Breast epithelium (tissue), 3 donors: ENCODE results near the gene CDC42EP1.

Experiments used
- POLR2A ChIP-seq: fragments of 450-650 bp; IDR thresholded peaks from one replicate; pipeline ENCODE4 v1.6.1; 2016; ENCODE audit warnings: antibody characterized with exemption, mild to moderate bottlenecking, moderate library complexity
- POLR2AphosphoS5 ChIP-seq, 3 donors: sonication (generic); formaldehyde crosslinking; IDR thresholded peaks; one replicate each; pipeline ENCODE4 v1.6.1; 2017; ENCODE audit warnings: antibody characterized with exemption in 3 of 3
- TF ChIP-seq, protein P1 (sequence below), 3 donors: fragments of 450-650 bp; IDR thresholded peaks; one replicate each; pipeline ENCODE4 v1.5.1; 2016 to 2017; ENCODE audit warnings: antibody characterized with exemption in 3 of 3, mild to moderate bottlenecking in 3 of 3, moderate library complexity in 3 of 3

DNA sequence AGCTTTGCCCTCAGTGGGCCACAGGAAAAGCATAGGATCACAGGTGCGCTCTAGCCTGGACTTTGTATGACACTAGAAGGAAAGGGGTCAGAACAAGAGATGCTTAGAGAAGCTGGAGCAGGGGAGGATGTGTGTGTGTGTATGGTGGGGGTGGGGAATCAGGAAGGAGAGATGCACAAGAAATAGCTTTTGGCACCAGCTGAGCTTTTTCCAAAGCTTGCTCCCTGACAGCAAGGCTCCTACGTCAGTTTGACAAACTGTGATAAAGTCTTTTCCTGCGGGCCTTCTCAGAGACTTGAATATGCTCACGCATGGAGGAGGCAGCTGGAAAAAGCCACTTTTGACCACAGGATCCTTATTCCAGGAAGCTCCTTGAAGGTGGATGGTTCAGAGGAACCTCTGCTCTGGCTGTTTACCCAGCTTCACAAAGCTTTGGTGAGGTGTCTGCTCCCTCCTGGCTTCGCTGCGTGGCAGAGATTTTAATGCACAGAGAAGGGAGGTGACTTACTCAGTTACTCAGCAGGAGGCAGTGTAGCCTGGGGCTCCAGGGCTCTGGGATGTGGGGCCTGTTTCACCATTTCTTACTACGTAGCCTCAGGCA is 3.9 kb downstream of the CDC42EP1 start:
- TF ChIP-seq POLR2A, result no peak
- TF ChIP-seq POLR2AphosphoS5 (IDR thresholded peaks at IDR 0.05), result no peak
- TF ChIP-seq, protein P1, sequence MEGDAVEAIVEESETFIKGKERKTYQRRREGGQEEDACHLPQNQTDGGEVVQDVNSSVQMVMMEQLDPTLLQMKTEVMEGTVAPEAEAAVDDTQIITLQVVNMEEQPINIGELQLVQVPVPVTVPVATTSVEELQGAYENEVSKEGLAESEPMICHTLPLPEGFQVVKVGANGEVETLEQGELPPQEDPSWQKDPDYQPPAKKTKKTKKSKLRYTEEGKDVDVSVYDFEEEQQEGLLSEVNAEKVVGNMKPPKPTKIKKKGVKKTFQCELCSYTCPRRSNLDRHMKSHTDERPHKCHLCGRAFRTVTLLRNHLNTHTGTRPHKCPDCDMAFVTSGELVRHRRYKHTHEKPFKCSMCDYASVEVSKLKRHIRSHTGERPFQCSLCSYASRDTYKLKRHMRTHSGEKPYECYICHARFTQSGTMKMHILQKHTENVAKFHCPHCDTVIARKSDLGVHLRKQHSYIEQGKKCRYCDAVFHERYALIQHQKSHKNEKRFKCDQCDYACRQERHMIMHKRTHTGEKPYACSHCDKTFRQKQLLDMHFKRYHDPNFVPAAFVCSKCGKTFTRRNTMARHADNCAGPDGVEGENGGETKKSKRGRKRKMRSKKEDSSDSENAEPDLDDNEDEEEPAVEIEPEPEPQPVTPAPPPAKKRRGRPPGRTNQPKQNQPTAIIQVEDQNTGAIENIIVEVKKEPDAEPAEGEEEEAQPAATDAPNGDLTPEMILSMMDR (IDR thresholded peaks at IDR 0.05), result no peak
